Gastroesophageal sphincter (tissue), 4 donors: ENCODE measurements around the gene ZBTB25. TPM values are rescaled to one million over a fixed set of nuclear protein-coding genes. Genes with fewer than 3 reads are reported as not detected.

Source experiments
- ATAC-seq: fragments of 150-250 bp; one replicate; pipeline ENCODE4 v1.9.1; 2016; ENCODE audit warnings: mild to moderate bottlenecking, moderate library complexity
- H3K27ac ChIP-seq, 4 donors: fragments of 200-600 bp; sonication (generic) in 3 of 4; 1 replicate in 3 of 4; 2 replicates in 1 of 4; pipeline ENCODE4 v1.5.1; 2016 to 2019
- H3K27me3 ChIP-seq: fragments of 200-600 bp; sonication (generic); one replicate; pipeline ENCODE4 v1.5.1; 2019
- H3K36me3 ChIP-seq, 2 donors: fragments of 200-600 bp; sonication (generic); one replicate each; pipeline ENCODE4 v1.5.1; 2019; ENCODE audit warnings: control low read depth in 1 of 2
- H3K4me1 ChIP-seq, 3 donors: fragments of 200-600 bp; sonication (generic); 1 replicate in 2 of 3; 2 replicates in 1 of 3; pipeline ENCODE4 v1.5.1; 2016 to 2019; ENCODE audit warnings: control low read depth in 2 of 3
- H3K4me3 ChIP-seq, 2 donors: fragments of 200-600 bp; sonication (generic); one replicate each; pipeline ENCODE4 v1.5.1; 2019; ENCODE audit warnings: mild to moderate bottlenecking in 1 of 2, moderate library complexity in 1 of 2
- H3K9me3 ChIP-seq, 3 donors: fragments of 200-600 bp; sonication (generic); one replicate each; pipeline ENCODE4 v1.5.1; 2017 to 2019; ENCODE audit warnings: control low read depth in 2 of 3
- CTCF ChIP-seq, 4 experiments: fragments of 200-600 bp in 2 of 4; fragments of 450-650 bp in 2 of 4; sonication (generic) in 1 of 4; IDR thresholded peaks; one replicate each; pipeline ENCODE4 v1.5.1; 2017 to 2019; ENCODE audit warnings: antibody characterized with exemption in 4 of 4, mild to moderate bottlenecking in 2 of 4, moderate library complexity in 2 of 4
- EP300 ChIP-seq: sonication (generic); formaldehyde crosslinking; IDR thresholded peaks from one replicate; pipeline ENCODE4 v1.6.1; 2017; ENCODE audit warnings: antibody characterized with exemption, mild to moderate bottlenecking
- POLR2A ChIP-seq, 2 donors: fragments of 450-650 bp; IDR thresholded peaks; one replicate each; pipeline ENCODE4 v1.6.1; 2017; ENCODE audit warnings: antibody characterized with exemption in 2 of 2, mild to moderate bottlenecking in 2 of 2, moderate library complexity in 1 of 2
- POLR2AphosphoS5 ChIP-seq: sonication (generic); formaldehyde crosslinking; IDR thresholded peaks from one replicate; pipeline ENCODE4 v1.6.1; 2017; ENCODE audit warnings: antibody characterized with exemption
- WGBS, 2 donors: methylation state at CpG; one replicate each; pipeline ENCODE4 v1.1.5; 2018; ENCODE audit warnings: low coverage in 1 of 2; 5-methylcytosine and 5-hydroxymethylcytosine counted together
- total RNA-seq, 4 donors: library from RNA; depleted of rRNA; stranded (reverse); fragments of >200 nt; gene quantifications; one replicate each; pipeline ENCODE4 v1.1.0, GENCODE V29; 2016

ZBTB25 gene
- total RNA-seq, 4 donors from 2014 or later: 7.4 to 12.5 (median 9.8) TPM

GRCh38 chr14:64488590-64489099, 15.0 kb downstream of the ZBTB25 start:
- ATAC-seq: no peak
- Histone ChIP-seq H3K27me3 (no peaks in the 10 kb centered on the region), H3K4me3 (no peak overlapping the region), H3K9me3 (no peaks in the 10 kb centered on the region), H3K36me3 (peaks cover 7 to 77% of the 10 kb centered on the region in 2 donors), H3K27ac (no peak overlapping the region), H3K4me1 (no peaks in the 10 kb centered on the region)
- WGBS, 2 donors: 81 to 99% methylated on average over 5 of the region's 5 CpGs
- TF ChIP-seq POLR2AphosphoS5 (no peak), POLR2A (IDR thresholded peaks at IDR 0.05) (no peak), CTCF (IDR thresholded peaks at IDR 0.05) (no peak), EP300 (no peak)

GRCh38 chr14:64478634-64479250, 24.9 kb downstream of the ZBTB25 start:
- H3K4me1 ChIP-seq: no peaks in the 10 kb centered on the region
- no peaks in the 10 kb centered on the region for H3K27me3 ChIP-seq
- peak; percentile 28 to 50 (median 44) for TF ChIP-seq CTCF (IDR thresholded peaks at IDR 0.05)
- TF ChIP-seq POLR2A (IDR thresholded peaks at IDR 0.05): no peak
- no peak for TF ChIP-seq EP300
- no peak for TF ChIP-seq POLR2AphosphoS5
- ATAC-seq: no peak
- no peak overlapping the region for H3K27ac ChIP-seq
- H3K36me3 ChIP-seq: peaks cover 0 to 28% of the 10 kb centered on the region in 2 donors
- no peak overlapping the region for H3K4me3 ChIP-seq
- no peaks in the 10 kb centered on the region for H3K9me3 ChIP-seq

- H3K27me3 ChIP-seq: no peaks in the 10 kb centered on the region
- 89 to 94% methylated on average over 5 to 8 of the region's 8 CpGs for WGBS, 2 donors
- no peaks in the 10 kb centered on the region for H3K4me1 ChIP-seq
- TF ChIP-seq CTCF (IDR thresholded peaks at IDR 0.05) (no peak), POLR2A (IDR thresholded peaks at IDR 0.05) (no peak), POLR2AphosphoS5 (no peak), EP300 (no peak)
- H3K36me3 ChIP-seq: peaks cover 0 to 20% of the 10 kb centered on the region in 2 donors
- H3K4me3 ChIP-seq: no peak overlapping the region
- H3K27ac ChIP-seq: no peak overlapping the region
- no peaks in the 10 kb centered on the region for H3K9me3 ChIP-seq
- ATAC-seq: no peak
Measured at GRCh38 chr14:64476438-64476837, 27.2 kb downstream of the ZBTB25 start.

- H3K9me3 ChIP-seq: no peaks in the 10 kb centered on the region
- no peaks in the 10 kb centered on the region for H3K27me3 ChIP-seq
- no peak for ATAC-seq
- no peaks in the 10 kb centered on the region for H3K4me1 ChIP-seq
- H3K27ac ChIP-seq: no peak overlapping the region
- H3K36me3 ChIP-seq: peaks cover 0 to 13% of the 10 kb centered on the region in 2 donors
- H3K4me3 ChIP-seq: no peak overlapping the region
- TF ChIP-seq POLR2AphosphoS5 (no peak), CTCF (IDR thresholded peaks at IDR 0.05) (no peak), EP300 (no peak), POLR2A (IDR thresholded peaks at IDR 0.05) (no peak)
- 96 to 98% methylated on average over 5 to 6 of the region's 8 CpGs for WGBS, 2 donors
Measured at GRCh38 chr14:64475585-64476273, 27.9 kb downstream of the ZBTB25 start.

GRCh38 chr14:64474698-64475097, 28.9 kb downstream of the ZBTB25 start:
- no peaks in the 10 kb centered on the region for H3K9me3 ChIP-seq
- no peaks in the 10 kb centered on the region for H3K4me1 ChIP-seq
- no peak for ATAC-seq
- no peaks in the 10 kb centered on the region for H3K27me3 ChIP-seq
- no peak for TF ChIP-seq POLR2AphosphoS5
- no peak for TF ChIP-seq EP300
- TF ChIP-seq POLR2A (IDR thresholded peaks at IDR 0.05): no peak
- TF ChIP-seq CTCF (IDR thresholded peaks at IDR 0.05): no peak
- no peak overlapping the region for H3K4me3 ChIP-seq
- peaks cover 0 to 8% of the 10 kb centered on the region in 2 donors for H3K36me3 ChIP-seq
- no peak overlapping the region for H3K27ac ChIP-seq
- WGBS, 2 donors: 80 to 96% methylated on average over 3 to 4 of the region's 4 CpGs
